ENCODE results near the gene KNTC1.

- TF ChIP-seq EZH2 (IDR thresholded peaks at IDR 0.05; ENCODE audit: borderline replicate concordance, low read length) (no peak), CTCF (IDR thresholded peaks at IDR 0.05; ENCODE audit: low read length) (no peak)
Measured at GRCh38 chr12:122547330-122547729, 20.3 kb downstream of the KNTC1 start.

All from OCI-LY1 (cell line).